Epithelial cell of esophagus (primary cell): ENCODE measurements around the gene PRTFDC1.

ENCODE experiments used
- DNase-seq: peaks from one replicate; pipeline ENCODE4 v3.0.0; 2010; ENCODE audit warnings: low read depth
- H3K4me3 ChIP-seq: 2 replicates; pipeline ENCODE4 v1.5.1; 2011; ENCODE audit warnings: mild to moderate bottlenecking, low read length, control low read depth
- TF ChIP-seq, protein P1 (sequence below): IDR thresholded peaks from 2 replicates; pipeline ENCODE4 v1.5.1; 2011; ENCODE audit warnings: low read depth, mild to moderate bottlenecking, low read length, control low read depth, inconsistent platforms; ENCODE audit not compliant: insufficient read depth; ENCODE audit errors: missing control alignments

Gene PRTFDC1, protein sequence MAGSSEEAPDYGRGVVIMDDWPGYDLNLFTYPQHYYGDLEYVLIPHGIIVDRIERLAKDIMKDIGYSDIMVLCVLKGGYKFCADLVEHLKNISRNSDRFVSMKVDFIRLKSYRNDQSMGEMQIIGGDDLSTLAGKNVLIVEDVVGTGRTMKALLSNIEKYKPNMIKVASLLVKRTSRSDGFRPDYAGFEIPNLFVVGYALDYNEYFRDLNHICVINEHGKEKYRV

DNA sequence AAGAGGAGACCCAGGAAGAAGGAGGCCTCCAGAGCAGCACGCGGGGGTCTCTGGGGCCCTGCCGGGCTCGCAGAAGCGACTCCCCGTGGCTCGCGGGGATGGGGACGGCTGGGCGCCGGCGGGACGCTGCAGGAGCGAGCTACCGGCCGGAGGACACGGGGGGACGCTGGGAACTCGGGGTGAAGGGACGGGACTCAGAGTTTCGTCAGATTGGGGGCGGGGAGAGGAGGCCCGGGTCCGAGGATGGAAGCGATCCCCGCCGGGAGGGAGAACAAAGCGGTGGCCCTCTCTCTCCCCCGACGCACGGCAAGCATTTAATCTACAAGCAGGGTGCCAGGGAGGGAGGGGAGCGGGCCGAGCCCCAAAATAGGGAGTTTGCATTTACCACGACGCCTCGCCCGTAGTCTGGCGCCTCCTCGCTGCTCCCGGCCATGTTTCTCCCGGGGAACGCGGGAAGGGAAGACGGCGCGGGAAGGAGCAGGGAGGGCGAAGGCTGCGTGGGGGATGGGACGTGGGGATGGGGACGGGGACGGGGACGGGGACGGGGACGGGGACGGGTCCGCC, at the start of gene PRTFDC1:
PRTFDC1 (minus strand) TSS at position 464 of the 564 bp plus-strand sequence; CDS start at position 433, 31 bp downstream.
- peak within 1 kb of the TSS; percentile 45 for H3K4me3 ChIP-seq
- DNase-seq, result no peak
- TF ChIP-seq, protein P1, sequence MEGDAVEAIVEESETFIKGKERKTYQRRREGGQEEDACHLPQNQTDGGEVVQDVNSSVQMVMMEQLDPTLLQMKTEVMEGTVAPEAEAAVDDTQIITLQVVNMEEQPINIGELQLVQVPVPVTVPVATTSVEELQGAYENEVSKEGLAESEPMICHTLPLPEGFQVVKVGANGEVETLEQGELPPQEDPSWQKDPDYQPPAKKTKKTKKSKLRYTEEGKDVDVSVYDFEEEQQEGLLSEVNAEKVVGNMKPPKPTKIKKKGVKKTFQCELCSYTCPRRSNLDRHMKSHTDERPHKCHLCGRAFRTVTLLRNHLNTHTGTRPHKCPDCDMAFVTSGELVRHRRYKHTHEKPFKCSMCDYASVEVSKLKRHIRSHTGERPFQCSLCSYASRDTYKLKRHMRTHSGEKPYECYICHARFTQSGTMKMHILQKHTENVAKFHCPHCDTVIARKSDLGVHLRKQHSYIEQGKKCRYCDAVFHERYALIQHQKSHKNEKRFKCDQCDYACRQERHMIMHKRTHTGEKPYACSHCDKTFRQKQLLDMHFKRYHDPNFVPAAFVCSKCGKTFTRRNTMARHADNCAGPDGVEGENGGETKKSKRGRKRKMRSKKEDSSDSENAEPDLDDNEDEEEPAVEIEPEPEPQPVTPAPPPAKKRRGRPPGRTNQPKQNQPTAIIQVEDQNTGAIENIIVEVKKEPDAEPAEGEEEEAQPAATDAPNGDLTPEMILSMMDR, result peak; percentile 26

DNA sequence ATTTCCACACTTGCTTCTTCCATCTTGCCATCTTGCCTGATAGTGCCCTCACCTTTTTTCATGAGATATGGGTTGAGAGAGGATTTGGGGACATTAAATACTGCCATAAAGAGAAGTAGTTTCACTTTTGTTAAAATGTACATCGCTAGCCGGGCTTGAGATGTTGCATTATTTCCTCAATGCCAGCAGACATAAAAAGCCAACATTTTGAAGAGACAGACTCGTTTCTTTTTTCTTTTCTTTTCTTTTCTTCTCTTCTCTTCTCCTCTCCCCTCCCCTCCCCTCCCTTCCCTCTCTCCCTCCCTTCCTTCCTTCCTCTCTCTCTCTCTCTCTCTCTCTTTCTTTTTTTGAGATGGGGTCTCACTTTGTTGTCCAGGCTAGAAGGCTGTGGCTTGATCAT, 45.6 kb upstream of the PRTFDC1 start:
- no peak overlapping the region for H3K4me3 ChIP-seq
- no peak for DNase-seq
- TF ChIP-seq, protein P1, result no peak

DNA sequence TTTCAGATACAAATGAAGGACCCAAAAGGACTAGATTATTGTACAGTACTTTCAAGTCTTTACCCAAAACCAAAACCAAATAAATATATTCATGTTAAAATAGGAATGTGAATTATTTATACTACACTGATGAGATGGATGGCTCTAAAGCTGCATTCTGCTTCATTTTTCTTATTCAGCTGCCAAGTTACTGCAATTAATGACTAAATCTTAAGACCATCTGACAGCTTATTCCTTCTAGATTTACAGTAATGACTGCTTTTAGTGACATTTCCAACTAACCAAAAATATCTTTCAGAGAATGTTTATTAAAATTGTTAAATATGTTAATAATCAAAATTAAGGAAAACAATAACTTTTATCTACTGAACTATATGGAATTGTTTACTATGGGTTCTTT, 42.7 kb upstream of the PRTFDC1 start:
- TF ChIP-seq, protein P1, result no peak
- no peak overlapping the region for H3K4me3 ChIP-seq
- DNase-seq, result no peak

DNA sequence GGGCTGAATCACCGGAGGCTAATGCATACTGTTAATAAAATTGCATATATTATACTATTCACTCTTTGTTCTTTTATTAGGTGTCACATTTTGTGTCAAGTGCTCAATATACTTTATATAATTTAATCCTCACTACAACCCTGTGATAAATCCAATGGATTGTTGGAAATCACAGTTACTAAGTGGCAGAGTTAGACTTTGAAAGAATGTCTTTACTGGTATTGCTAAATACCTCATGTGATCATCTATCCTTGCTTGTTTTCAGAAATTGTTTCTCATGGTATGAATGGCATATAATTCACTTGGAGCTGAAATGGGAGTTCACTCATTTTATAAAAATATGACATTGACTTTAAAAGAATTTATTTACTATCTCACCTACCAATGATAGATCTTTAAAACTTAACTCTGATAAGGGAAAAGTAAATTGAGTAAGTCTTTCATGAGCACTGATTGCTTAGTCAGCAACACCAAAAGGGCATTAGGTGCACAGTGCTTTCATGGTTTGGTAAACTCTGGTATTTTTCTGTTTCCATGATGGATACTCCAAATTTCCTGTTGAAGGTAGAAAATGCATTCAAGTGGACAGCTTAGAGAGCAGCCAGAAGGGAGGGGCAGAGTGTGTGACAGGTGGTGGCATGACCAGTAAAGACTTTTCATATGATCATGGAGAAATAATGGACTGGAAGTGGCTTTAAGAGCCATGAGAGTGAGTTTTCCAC, 41.0 kb upstream of the PRTFDC1 start:
- no peak overlapping the region for H3K4me3 ChIP-seq
- TF ChIP-seq, protein P1, result no peak
- DNase-seq, result no peak

DNA sequence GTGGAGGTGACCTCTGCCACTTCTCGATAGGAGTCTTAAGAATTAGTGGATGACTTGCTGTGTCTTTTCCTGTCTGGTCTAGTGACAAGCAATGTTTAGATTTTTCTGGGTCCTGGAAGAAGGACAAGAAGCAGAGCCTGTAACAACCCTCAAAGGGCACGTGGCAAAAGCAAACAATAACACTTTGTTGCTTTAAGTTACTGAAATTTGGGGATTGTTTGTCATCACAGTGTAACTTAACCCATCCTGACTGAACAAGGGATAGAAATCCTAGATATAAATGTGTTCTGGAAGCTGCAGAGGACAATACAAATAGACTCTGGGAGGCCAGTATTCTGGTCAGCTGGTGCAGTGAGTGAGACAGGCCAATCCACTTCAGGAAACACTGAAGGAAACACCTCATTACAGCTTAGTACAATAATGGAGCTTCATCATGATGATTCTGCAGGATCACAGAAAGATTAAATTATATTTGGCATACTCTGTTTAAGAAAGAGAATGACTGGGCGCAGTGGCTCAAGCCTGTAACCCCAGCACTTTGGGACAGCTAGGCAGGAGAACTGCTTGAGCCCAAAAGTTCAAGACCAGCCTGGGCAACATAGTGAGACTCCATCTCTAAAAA, 40.2 kb upstream of the PRTFDC1 start:
- H3K4me3 ChIP-seq, result no peak overlapping the region
- TF ChIP-seq, protein P1, result no peak
- DNase-seq, result no peak

DNA sequence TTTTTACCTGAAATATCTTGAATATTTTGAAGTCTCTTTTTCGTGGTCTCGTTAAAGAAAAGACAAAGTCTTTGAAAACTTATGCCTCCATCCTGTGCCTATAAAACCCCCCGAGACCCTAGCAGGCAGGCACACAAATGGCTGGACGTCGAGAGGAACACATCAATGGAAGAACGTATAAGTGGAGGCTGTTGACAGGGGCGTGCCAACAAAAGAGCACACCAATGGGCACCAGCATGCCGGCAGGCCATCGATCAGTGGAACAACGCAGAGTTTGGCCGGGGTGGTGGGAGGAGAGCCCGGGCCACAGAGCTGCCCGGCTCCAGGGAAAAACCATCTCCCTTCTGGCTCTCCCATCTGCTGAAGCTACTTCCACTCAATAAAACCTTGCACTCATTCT, 38.9 kb upstream of the PRTFDC1 start:
- DNase-seq, result no peak
- TF ChIP-seq, protein P1, result no peak

More for the DNA sequence above, 38.9 kb upstream of the PRTFDC1 start:
- H3K4me3 ChIP-seq, result no peak overlapping the region
